ENCODE measurements around the gene TMEM54. TPM values are rescaled to one million over a fixed set of nuclear protein-coding genes. Genes with fewer than 3 reads are reported as not detected.

Gene TMEM54
- total RNA-seq, 1 donor from 2014 or later: 41.9 TPM

DNA sequence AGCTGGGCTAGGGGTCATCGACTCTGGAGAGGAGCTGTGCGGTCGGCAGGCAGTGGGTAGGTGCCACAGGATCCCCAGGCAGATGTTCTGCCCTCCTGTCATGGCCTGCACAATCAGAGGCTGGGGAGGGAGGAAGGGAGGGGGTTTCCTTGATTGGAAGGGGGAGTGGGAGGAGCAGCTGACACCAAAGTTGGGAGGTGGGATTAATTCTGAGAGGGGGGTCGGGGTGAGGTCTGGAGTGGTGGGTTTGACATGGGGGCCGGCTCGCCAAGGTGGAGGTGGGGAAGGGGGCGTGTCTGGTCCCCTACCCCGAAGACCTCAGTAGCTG is 15.5 kb downstream of the TMEM54 start:
- Histone ChIP-seq H3K4me1 (no peaks in the 10 kb centered on the region), H3K27me3 (peaks cover 60% of the 10 kb centered on the region), H3K27ac (no peak overlapping the region), H3K9me3 (no peaks in the 10 kb centered on the region), H3K36me3 (no peaks in the 10 kb centered on the region), H3K4me3 (no peak overlapping the region)
- ATAC-seq (no peak), DNase-seq (no peak)
- TF ChIP-seq, protein P1, sequence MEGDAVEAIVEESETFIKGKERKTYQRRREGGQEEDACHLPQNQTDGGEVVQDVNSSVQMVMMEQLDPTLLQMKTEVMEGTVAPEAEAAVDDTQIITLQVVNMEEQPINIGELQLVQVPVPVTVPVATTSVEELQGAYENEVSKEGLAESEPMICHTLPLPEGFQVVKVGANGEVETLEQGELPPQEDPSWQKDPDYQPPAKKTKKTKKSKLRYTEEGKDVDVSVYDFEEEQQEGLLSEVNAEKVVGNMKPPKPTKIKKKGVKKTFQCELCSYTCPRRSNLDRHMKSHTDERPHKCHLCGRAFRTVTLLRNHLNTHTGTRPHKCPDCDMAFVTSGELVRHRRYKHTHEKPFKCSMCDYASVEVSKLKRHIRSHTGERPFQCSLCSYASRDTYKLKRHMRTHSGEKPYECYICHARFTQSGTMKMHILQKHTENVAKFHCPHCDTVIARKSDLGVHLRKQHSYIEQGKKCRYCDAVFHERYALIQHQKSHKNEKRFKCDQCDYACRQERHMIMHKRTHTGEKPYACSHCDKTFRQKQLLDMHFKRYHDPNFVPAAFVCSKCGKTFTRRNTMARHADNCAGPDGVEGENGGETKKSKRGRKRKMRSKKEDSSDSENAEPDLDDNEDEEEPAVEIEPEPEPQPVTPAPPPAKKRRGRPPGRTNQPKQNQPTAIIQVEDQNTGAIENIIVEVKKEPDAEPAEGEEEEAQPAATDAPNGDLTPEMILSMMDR (IDR thresholded peaks at IDR 0.05): no peak
- intact Hi-C loops (cut with DNase I): no loop called here

DNA sequence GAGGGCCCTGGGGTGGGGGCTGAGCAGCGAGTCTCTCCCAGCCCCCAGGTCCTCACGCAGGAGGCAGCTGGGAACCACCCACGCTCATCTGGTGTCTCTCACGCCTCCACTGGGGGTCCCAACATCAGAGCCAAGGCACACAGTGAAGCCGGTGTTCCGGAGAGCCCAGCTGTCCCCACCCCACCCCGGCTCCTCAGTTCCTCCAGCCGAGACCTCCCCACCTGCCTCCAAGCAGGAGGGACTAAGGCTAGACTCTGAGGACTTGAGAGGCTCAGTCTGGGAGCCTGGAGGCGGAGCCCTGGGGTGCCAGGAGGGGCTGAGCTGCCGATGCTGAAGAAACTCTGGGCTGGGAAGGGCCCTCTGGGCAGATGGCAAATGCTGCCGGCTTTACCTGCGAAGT is 16.5 kb downstream of the TMEM54 start:
- no peak overlapping the region for H3K27ac ChIP-seq
- H3K4me3 ChIP-seq: no peak overlapping the region
- no peak for DNase-seq
- no peak for ATAC-seq
- H3K4me1 ChIP-seq: no peaks in the 10 kb centered on the region
- intact Hi-C loops (cut with DNase I): no loop called here
- TF ChIP-seq, protein P1 (IDR thresholded peaks at IDR 0.05): no peak
- no peaks in the 10 kb centered on the region for H3K9me3 ChIP-seq
- no peaks in the 10 kb centered on the region for H3K36me3 ChIP-seq
- peaks cover 50% of the 10 kb centered on the region for H3K27me3 ChIP-seq

DNA sequence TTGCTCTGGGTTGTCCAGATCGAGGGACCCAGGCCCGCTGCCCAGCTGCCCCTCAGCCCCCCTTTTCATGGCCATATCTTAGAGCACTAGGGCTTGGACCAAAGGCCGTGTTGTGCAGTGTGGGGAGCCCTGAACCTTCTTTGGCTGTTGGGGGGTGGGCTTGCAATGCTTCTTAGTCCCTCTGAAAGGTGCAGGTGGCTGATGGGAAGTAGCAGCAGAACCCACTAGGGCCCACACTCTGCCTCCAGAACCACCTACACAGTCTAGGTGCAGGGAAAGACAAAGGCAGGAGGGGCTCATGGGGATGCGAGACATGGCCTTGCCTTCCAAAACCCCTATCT is 17.2 kb downstream of the TMEM54 start:
- Histone ChIP-seq H3K27me3 (peaks cover 49% of the 10 kb centered on the region), H3K27ac (no peak overlapping the region), H3K36me3 (no peaks in the 10 kb centered on the region), H3K4me1 (no peaks in the 10 kb centered on the region), H3K4me3 (no peak overlapping the region), H3K9me3 (no peaks in the 10 kb centered on the region)
- intact Hi-C loops (cut with DNase I): no loop called here
- no peak for DNase-seq
- ATAC-seq: no peak
- TF ChIP-seq, protein P1 (IDR thresholded peaks at IDR 0.05): no peak

DNA sequence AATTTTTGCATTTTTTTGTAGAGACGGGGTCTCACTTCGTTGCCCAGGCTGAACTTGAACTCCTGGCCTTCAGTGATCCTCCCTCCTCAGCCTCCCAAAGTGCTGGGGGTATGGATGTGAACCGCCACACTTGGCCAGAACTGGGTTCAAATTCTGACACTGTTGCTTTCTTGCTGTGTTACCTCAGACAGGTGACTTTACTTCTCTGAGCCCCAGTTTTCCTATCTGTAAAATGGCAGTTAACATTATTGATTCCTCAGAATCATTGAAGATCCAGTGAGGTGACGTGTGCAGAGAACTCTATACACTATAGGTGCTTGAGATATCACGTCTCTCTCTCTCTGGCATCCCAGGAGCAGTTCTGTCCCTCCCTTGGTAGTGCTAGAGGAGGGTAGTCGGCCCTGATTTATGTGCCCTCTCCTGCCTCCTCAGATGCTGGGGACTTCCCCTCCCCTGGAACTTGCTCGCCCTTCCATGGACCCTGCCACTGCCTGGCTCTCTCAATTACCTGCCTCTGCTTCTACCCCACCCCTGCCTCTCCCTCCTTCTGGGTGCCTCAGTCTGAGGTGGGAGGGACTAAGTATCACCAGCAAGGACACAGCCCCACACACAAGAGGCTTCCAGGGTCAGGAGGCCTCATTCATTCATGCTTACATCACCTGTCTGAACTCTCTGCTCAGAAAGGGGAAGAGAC is 17.7 kb downstream of the TMEM54 start:
- no peak overlapping the region for H3K27ac ChIP-seq
- ATAC-seq (no peak), DNase-seq (no peak)
- no peaks in the 10 kb centered on the region for H3K4me1 ChIP-seq
- intact Hi-C loops (cut with DNase I): no loop called here
- TF ChIP-seq, protein P1 (IDR thresholded peaks at IDR 0.05): no peak
- no peaks in the 10 kb centered on the region for H3K36me3 ChIP-seq
- no peaks in the 10 kb centered on the region for H3K9me3 ChIP-seq
- H3K4me3 ChIP-seq: no peak overlapping the region
- peaks cover 44% of the 10 kb centered on the region for H3K27me3 ChIP-seq

DNA sequence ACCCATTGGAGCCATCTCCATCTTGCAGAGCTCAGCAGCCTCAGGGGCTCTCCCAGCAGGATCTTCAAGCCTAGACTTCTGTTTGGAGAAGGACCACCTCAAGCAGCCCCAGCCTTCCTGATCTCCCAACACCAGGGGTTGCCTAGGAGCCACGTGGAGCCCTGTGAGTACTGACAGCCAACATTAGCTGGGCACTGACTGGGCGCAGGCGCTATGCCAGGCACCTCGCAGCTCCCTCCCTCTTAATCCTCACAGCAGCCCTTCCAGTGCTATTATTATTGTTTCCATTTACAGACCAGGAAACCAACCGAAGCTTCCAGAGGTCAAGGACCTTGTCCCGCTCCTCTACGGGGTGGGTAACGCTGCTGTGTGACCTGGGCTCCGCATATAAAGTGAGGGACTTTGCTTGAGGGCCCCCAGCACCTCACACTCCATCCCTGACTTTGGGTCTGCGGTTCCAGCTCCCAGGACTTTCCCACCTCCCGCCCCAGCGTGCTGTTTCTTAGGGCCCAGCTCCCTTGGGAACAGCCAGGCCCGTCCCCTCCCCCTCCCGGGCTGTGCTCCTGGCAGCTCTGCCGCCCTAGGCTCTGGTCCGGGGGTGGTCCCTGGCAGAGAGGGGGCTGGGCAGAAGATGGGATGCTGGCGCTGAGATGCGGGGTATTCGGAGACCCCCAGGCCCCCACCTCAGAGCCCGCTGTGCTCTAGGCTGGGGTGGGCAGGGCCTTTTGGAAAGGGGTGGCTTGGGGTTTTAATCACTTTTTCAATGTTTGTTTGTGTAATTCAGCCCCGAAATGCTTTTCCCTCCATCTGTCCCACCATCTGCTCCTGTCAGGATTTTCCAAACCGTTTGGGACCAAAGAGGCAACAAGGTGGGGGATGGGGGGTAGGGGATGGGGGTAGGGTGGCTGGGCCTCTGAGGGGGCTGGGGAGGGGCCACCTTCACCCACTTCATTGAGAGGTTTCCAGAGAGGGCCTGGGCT is 19.0 kb downstream of the TMEM54 start:
- DNase-seq (no peak), ATAC-seq (no peak)
- no peak overlapping the region for H3K27ac ChIP-seq
- no peaks in the 10 kb centered on the region for H3K4me1 ChIP-seq
- H3K27me3 ChIP-seq: peaks cover 36% of the 10 kb centered on the region
- no peaks in the 10 kb centered on the region for H3K9me3 ChIP-seq
- H3K36me3 ChIP-seq: no peaks in the 10 kb centered on the region
- TF ChIP-seq, protein P1 (IDR thresholded peaks at IDR 0.05): no peak
- intact Hi-C loops (cut with DNase I): no loop called here
- no peak overlapping the region for H3K4me3 ChIP-seq
